Effector memory CD4-positive, alpha-beta T cell (primary cell): Measurements from ENCODE around the gene CHPF2.

Experiments
- DNase-seq, 3 donors: peaks; one replicate each; pipeline ENCODE4 v3.0.0-alpha.2; 2020
- H3K27ac ChIP-seq: 2 replicates; pipeline ENCODE4 v1.7.0; 2013; ENCODE audit warnings: mild to moderate bottlenecking, low read length, moderate library complexity; ENCODE audit not compliant: insufficient read depth, poor library complexity, severe bottlenecking
- H3K27me3 ChIP-seq: replicated peaks from 2 replicates; pipeline ENCODE4 v1.7.0; 2013; ENCODE audit warnings: mild to moderate bottlenecking, low read length; ENCODE audit not compliant: insufficient read depth, control insufficient read depth, poor library complexity, severe bottlenecking
- H3K36me3 ChIP-seq: 2 replicates; pipeline ENCODE4 v1.7.0; 2013; ENCODE audit warnings: mild to moderate bottlenecking, low read length, moderate library complexity; ENCODE audit not compliant: control insufficient read depth, insufficient read depth
- H3K4me1 ChIP-seq: 2 replicates; pipeline ENCODE4 v1.7.0; 2013; ENCODE audit warnings: low read length, mild to moderate bottlenecking; ENCODE audit not compliant: control insufficient read depth, insufficient read depth, poor library complexity, severe bottlenecking
- H3K4me3 ChIP-seq: 2 replicates; pipeline ENCODE4 v1.7.0; 2013; ENCODE audit warnings: low read length, low read depth, mild to moderate bottlenecking; ENCODE audit not compliant: insufficient read depth, poor library complexity, severe bottlenecking
- H3K9me3 ChIP-seq: 2 replicates; pipeline ENCODE4 v1.7.0; 2013; ENCODE audit warnings: mild to moderate bottlenecking, low read length, moderate library complexity; ENCODE audit not compliant: control insufficient read depth

Gene CHPF2

GRCh38 chr7:151215396-151215795 is 16.9 kb upstream of the CHPF2 start:
- no peaks in the 10 kb centered on the region for H3K4me1 ChIP-seq
- no peak overlapping the region for H3K4me3 ChIP-seq
- no peaks in the 10 kb centered on the region for H3K9me3 ChIP-seq
- DNase-seq = no peak
- H3K36me3 ChIP-seq = peaks cover 76% of the 10 kb centered on the region
- no peak overlapping the region for H3K27ac ChIP-seq
- no peaks in the 10 kb centered on the region for H3K27me3 ChIP-seq

- DNase-seq = no peak
- Histone ChIP-seq H3K4me3 (no peak overlapping the region), H3K36me3 (peaks cover 92% of the 10 kb centered on the region), H3K9me3 (no peaks in the 10 kb centered on the region), H3K4me1 (no peaks in the 10 kb centered on the region), H3K27me3 (no peaks in the 10 kb centered on the region), H3K27ac (no peak overlapping the region)
Observed at GRCh38 chr7:151218170-151218569, 14.1 kb upstream of the CHPF2 start.

DNA sequence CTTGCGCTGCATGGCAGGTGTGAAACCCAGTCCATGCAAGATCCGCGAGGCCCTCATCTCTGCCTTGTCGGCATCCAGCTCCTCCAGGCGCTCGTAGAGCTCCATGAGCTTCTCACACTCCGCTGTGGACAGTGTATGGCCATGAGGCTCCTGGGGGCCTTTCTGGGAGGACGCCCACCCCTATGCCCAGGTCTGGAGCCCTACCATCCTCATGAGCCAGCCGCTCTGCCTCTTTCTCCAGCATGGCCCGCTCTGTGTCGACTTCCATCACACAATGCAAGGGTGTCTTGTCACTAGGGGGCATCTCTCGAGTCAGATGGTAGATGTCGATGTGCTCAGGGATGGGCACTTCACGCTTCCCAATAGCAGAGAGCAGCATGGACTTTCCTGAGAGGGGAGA is 8.6 kb upstream of the CHPF2 start:
- Histone ChIP-seq H3K4me1 (peaks cover 11% of the 10 kb centered on the region), H3K27ac (no peak overlapping the region), H3K36me3 (peaks cover 56% of the 10 kb centered on the region), H3K4me3 (no peak overlapping the region), H3K9me3 (no peaks in the 10 kb centered on the region), H3K27me3 (no peaks in the 10 kb centered on the region)
- DNase-seq = no peak

DNA sequence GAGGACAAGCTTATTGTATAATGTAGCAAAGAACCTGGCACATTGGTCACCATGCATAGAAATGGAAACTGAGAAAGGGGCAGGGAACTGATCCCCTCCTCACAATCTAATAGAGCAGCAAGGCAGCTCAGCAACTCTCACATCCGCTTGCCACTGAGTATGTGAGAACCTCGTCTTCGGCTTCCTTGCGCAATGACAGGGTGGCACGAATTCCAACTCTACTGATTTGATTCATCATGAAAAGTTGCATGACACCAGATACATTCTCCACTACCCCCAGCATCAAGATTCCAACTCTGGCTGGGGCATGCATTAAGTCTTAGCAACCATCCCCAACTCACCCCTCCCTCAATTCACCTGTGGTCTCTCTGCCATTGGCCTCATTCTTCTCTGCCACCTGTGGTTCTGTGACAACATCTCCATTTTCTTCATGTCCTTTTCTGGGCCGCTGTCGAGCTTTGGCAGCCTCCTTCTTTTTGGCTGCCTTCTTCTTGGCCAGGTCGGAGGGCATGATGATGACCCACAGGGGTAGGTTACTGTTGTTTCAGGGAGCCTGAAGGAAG is 6.3 kb upstream of the CHPF2 start:
- DNase-seq = no peak
- Histone ChIP-seq H3K4me1 (peaks cover 11% of the 10 kb centered on the region), H3K9me3 (no peaks in the 10 kb centered on the region), H3K36me3 (peaks cover 36% of the 10 kb centered on the region), H3K27me3 (no peaks in the 10 kb centered on the region), H3K27ac (peak overlapping the region; percentile 81), H3K4me3 (peak overlapping the region; percentile 69)

- Histone ChIP-seq H3K9me3 (no peaks in the 10 kb centered on the region), H3K4me3 (peak overlapping the region; percentile 69), H3K4me1 (peaks cover 11% of the 10 kb centered on the region), H3K27me3 (no peaks in the 10 kb centered on the region), H3K36me3 (peaks cover 32% of the 10 kb centered on the region), H3K27ac (peak overlapping the region; percentile 81)
- DNase-seq = no peak
Observed at GRCh38 chr7:151226560-151226874, 5.8 kb upstream of the CHPF2 start.

- Histone ChIP-seq H3K4me3 (peak within 1 kb of the TSS; percentile 69), H3K9me3 (no peaks in the 10 kb centered on the region), H3K27me3 (no peaks in the 10 kb centered on the region), H3K27ac (peak within 1 kb of the TSS; percentile 81), H3K36me3 (peaks cover 26% of the 10 kb centered on the region), H3K4me1 (peaks cover 15% of the 10 kb centered on the region)
- DNase-seq = peak; percentile 92 to 97 (median 96)
Observed at GRCh38 chr7:151226875-151227782, 5.2 kb upstream of the CHPF2 start, which contains the start of gene ABCF2. Gene ABCF2 (minus strand): TSS chr7:151227205. CDS start chr7:151226458, 747 bp downstream.

DNA sequence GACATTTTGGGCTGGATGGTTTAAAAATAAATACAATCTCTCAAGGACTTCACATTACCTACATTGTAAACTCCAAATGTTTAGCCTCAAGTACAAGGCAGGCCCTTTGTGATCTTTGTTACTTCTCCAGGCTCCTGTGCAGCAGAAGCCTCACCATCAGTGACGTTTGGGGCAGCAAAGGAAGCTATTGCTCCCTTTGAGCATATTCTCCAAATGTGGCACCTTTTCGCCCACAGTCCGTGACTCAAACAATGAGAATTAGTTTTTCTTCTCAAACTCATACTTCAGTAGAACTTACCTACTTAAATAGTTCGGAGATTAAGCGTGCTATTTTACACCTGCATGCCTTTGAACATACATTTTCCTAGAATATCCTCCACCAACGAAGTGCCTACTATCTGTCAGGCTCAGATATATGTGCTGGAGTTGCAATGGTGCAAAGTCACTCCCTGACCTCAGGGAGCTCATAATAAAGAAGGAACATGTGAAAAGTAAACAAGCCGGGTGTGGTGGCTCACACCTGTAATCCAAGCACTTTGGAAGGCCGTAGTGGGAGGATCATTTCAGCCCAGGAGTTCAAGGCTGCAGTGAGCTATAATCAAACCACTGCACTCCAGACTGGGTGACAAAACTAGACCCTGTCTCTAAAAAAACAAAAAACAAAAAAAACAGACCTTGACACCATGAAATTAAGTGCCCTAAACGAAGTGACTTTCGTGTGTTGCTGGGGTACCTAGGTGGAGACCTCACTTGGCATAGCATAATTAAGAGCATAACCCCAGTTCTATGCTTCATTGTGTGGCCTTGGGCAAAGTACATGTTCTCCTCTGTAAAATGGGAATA is 4.0 kb upstream of the CHPF2 start:
- Histone ChIP-seq H3K4me3 (peak overlapping the region; percentile 69), H3K36me3 (peaks cover 16% of the 10 kb centered on the region), H3K4me1 (peaks cover 16% of the 10 kb centered on the region), H3K27me3 (no peaks in the 10 kb centered on the region), H3K9me3 (no peaks in the 10 kb centered on the region), H3K27ac (no peak overlapping the region)
- DNase-seq = no peak

DNA sequence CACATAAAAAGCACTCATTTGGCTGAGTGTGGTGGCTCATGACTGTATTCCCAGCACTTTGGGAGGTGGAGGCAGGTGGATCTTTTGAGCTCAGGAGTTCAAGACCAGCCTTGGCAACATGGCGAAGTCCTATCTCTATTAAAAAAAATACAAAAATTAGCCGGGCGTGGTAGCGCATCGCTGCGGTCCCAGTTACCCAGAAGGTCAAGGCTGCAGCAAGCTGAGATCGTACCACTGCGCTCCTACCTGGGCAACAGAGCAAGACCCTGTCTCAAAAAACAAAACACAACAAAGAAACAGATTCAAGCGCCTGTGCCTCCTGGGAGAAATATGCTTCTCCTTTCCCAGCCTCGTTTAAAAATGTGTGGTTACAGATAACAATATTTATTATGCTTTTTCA is 3.0 kb upstream of the CHPF2 start:
- H3K9me3 ChIP-seq = no peaks in the 10 kb centered on the region

DNA sequence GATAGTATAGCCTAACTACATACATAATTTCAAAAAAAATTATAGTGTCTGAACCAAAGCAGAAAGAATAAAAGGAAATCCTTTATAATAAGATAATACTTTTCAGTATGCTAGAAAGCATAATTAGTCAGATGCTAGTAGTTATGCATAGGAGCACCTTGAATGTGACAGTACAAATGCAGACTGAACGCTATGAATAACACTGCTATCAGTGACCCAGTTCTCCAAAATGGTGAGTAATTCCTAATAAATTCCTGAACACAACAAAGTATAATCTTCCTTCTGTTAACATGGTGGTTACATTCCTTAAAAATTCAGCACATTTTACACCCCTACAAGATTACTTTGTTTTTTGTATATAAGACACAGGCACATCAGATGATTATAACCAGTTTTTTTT is 1.2 kb upstream of the CHPF2 start:
- no peak for DNase-seq
- no peak overlapping the region for H3K4me3 ChIP-seq
- H3K27ac ChIP-seq = no peak overlapping the region
- H3K4me1 ChIP-seq = peaks cover 24% of the 10 kb centered on the region
- H3K27me3 ChIP-seq = no peaks in the 10 kb centered on the region
- H3K9me3 ChIP-seq = no peaks in the 10 kb centered on the region
- peaks cover 14% of the 10 kb centered on the region for H3K36me3 ChIP-seq

More for the DNA sequence above, 3.0 kb upstream of the CHPF2 start:
- Histone ChIP-seq H3K4me1 (peaks cover 26% of the 10 kb centered on the region), H3K4me3 (no peak overlapping the region), H3K36me3 (peaks cover 6% of the 10 kb centered on the region), H3K27me3 (no peaks in the 10 kb centered on the region), H3K27ac (no peak overlapping the region)
- DNase-seq = no peak
